ENCODE results near the gene IMPA2. TPM values are rescaled to one million over a fixed set of nuclear protein-coding genes. Genes with fewer than 3 reads are reported as not detected.

Gene IMPA2
- total RNA-seq, 1 experiment from 2014 or later, result 113 TPM

- DNase-seq (ENCODE audit: low spot score) (no peak), ATAC-seq (no peak)
- Mint-ChIP-seq H3K27ac (no peak overlapping the region), H3K27me3 (ENCODE audit: low read depth) (no peaks in the 10 kb centered on the region), H3K9me3 (no peaks in the 10 kb centered on the region), H3K36me3 (peaks cover 3% of the 10 kb centered on the region; the same call in 1 of the 2 replicates), H3K4me1 (peaks cover 70% of the 10 kb centered on the region), H3K4me3 (no peak overlapping the region)
- ChIA-PET POLR2A (interaction anchor here (1.2 kb wide), 1 partner anchor 11 kb away, joined by 4 read pairs; the partner anchor contains the start of gene IMPA2), CTCF (interaction anchor here (0.5 to 12.7 kb wide), 4 partner anchors 8 to 259 kb away, joined by 3 to 195 read pairs (median 10); partner anchors contain the start of gene IMPA2)
- no peak for TF ChIP-seq ZBTB21 (CRISPR knock-in tag; IDR thresholded peaks at IDR 0.05; ENCODE audit: borderline replicate concordance)
- TF ChIP-seq E2F5 (CRISPR knock-in tag; IDR thresholded peaks at IDR 0.05), result no peak
- TF ChIP-seq MLX (CRISPR knock-in tag; IDR thresholded peaks at IDR 0.05), result no peak
- no peak for TF ChIP-seq IRF1 (CRISPR knock-in tag; IDR thresholded peaks at IDR 0.05)
- TF ChIP-seq ZNF512 (CRISPR knock-in tag; IDR thresholded peaks at IDR 0.05; ENCODE audit: borderline replicate concordance), result no peak
- no peak for TF ChIP-seq PRRX2 (CRISPR knock-in tag; IDR thresholded peaks at IDR 0.05)
- no peak for TF ChIP-seq TP53 (CRISPR knock-in tag; IDR thresholded peaks at IDR 0.05)
- no peak for TF ChIP-seq ATF1 (CRISPR knock-in tag; IDR thresholded peaks at IDR 0.05)
- TF ChIP-seq ZNF396 (CRISPR knock-in tag; IDR thresholded peaks at IDR 0.05; ENCODE audit: borderline replicate concordance), result no peak
- no peak for TF ChIP-seq ARID4B (CRISPR knock-in tag; IDR thresholded peaks at IDR 0.05; ENCODE audit: borderline replicate concordance)
- no peak for TF ChIP-seq NFE2L1 (CRISPR knock-in tag; IDR thresholded peaks at IDR 0.05)
- TF ChIP-seq ETV6 (CRISPR knock-in tag; IDR thresholded peaks at IDR 0.05), result no peak
- no peak for TF ChIP-seq OVOL2 (CRISPR knock-in tag; IDR thresholded peaks at IDR 0.05; ENCODE audit: borderline replicate concordance)
- TF ChIP-seq GTF2I (CRISPR knock-in tag; conservative IDR thresholded peaks at IDR 0.05), result no peak
- no peak for TF ChIP-seq NR2C2 (CRISPR knock-in tag; IDR thresholded peaks at IDR 0.05)
- TF ChIP-seq ATF3 (CRISPR knock-in tag; conservative IDR thresholded peaks at IDR 0.05), result no peak
- no peak for TF ChIP-seq ERG (CRISPR knock-in tag; IDR thresholded peaks at IDR 0.05)
- no peak for TF ChIP-seq USF2 (CRISPR knock-in tag; IDR thresholded peaks at IDR 0.05)
- no peak for TF ChIP-seq PREB (CRISPR knock-in tag; IDR thresholded peaks at IDR 0.05; ENCODE audit: borderline replicate concordance)
These were observed 10.9 kb downstream of the IMPA2 start for GRCh38 chr18:11992096-11992790.

Data from WTC11 (cell line).